K562 (cell line): ENCODE results near the gene FPGS. TPM values are rescaled to one million over a fixed set of nuclear protein-coding genes. Genes with fewer than 3 reads are reported as not detected.
A peak's percentile ranks its signal among the peaks of the same experiment; 100 is the strongest.

ENCODE experiments used
- BHLHE40 ChIP-seq: IDR thresholded peaks from 2 replicates; pipeline ENCODE4 v1.6.1; 2011; ENCODE audit warnings: low read length, improper control_type of control experiment
- CBFA2T2 ChIP-seq: fragments of 450-650 bp; conservative IDR thresholded peaks from 2 replicates; pipeline ENCODE4 v1.6.1; 2017; ENCODE audit warnings: mild to moderate bottlenecking
- CTBP1 ChIP-seq: fragments of 450-650 bp; IDR thresholded peaks from 2 replicates; pipeline ENCODE4 v1.6.1; 2016; ENCODE audit warnings: borderline replicate concordance
- DPF2 ChIP-seq: fragments of 450-650 bp; IDR thresholded peaks from 2 replicates; pipeline ENCODE4 v1.6.1; 2016
- FOXJ3 ChIP-seq: sonication (generic); formaldehyde crosslinking; IDR thresholded peaks from 2 replicates; pipeline ENCODE4 v1.4.0; 2020; ENCODE audit warnings: mild to moderate bottlenecking, missing genetic modification reagents
- KLF6 ChIP-seq: fragments of 250-450 bp; sonication (Bioruptor Pico); IDR thresholded peaks from 2 replicates; pipeline ENCODE4 v1.4.0; 2020; ENCODE audit warnings: mild to moderate bottlenecking, moderate library complexity, borderline replicate concordance
- MTF1 ChIP-seq: fragments of 250-450 bp; sonication (Bioruptor Pico); IDR thresholded peaks from 2 replicates; pipeline ENCODE4 v1.9.0; 2021; ENCODE audit warnings: moderate library complexity, mild to moderate bottlenecking, inconsistent platforms, borderline replicate concordance
- NFXL1 ChIP-seq: fragments of 450-650 bp; formaldehyde crosslinking; IDR thresholded peaks from 2 replicates; pipeline ENCODE4 v1.4.0; 2021; ENCODE audit warnings: mild to moderate bottlenecking
- RBBP5 ChIP-seq: fragments of 200-600 bp; sonication (generic); IDR thresholded peaks from 2 replicates; pipeline ENCODE4 v1.6.1; 2012; ENCODE audit warnings: borderline replicate concordance, mild to moderate bottlenecking, low read length, control low read depth, inconsistent platforms; ENCODE audit not compliant: insufficient read depth, poor library complexity, severe bottlenecking
- RFX1 ChIP-seq: fragments of 450-650 bp; IDR thresholded peaks from 2 replicates; pipeline ENCODE4 v1.6.1; 2016; ENCODE audit warnings: mild to moderate bottlenecking, moderate library complexity
- SP1 ChIP-seq: sonication (generic); formaldehyde crosslinking; IDR thresholded peaks from 2 replicates; pipeline ENCODE4 v1.8.1; 2022; ENCODE audit warnings: mild to moderate bottlenecking, missing genetic modification reagents
- TRIM24 ChIP-seq, 2 experiments: fragments of 450-650 bp; IDR thresholded peaks; 2 replicates each; pipeline ENCODE4 v1.6.1; 2016
- XRCC4 ChIP-seq: IDR thresholded peaks from one replicate; pipeline ENCODE4 v1.6.1; 2011; ENCODE audit not compliant: insufficient read depth, insufficient read length; ENCODE audit errors: extremely low read depth
- ZBED1 ChIP-seq: IDR thresholded peaks from 2 replicates; pipeline ENCODE4 v1.6.1; 2014
- ZBTB7A ChIP-seq: IDR thresholded peaks from 2 replicates; pipeline ENCODE4 v1.6.1; 2011; ENCODE audit warnings: low read depth, mild to moderate bottlenecking, low read length, moderate library complexity, borderline replicate concordance; ENCODE audit not compliant: control insufficient read depth
- ZNF197 ChIP-seq: fragments of 200-800 bp; sonication (Bioruptor generic); IDR thresholded peaks from 2 replicates; pipeline ENCODE4 v1.6.1; 2016; ENCODE audit warnings: low read depth, missing genetic modification characterization, missing compliant biosample characterization
- ZNF253 ChIP-seq: fragments of 250-450 bp; sonication (Bioruptor Pico); conservative IDR thresholded peaks from 2 replicates; pipeline ENCODE4 v1.6.1; 2021; ENCODE audit warnings: mild to moderate bottlenecking
- ZNF324 ChIP-seq: fragments of 250-450 bp; sonication (Bioruptor Pico); IDR thresholded peaks from 2 replicates; pipeline ENCODE4 v1.4.0; 2020; ENCODE audit warnings: mild to moderate bottlenecking
- ZNF436 ChIP-seq: fragments of 250-450, 450-650 bp; sonication (Bioruptor Pico); formaldehyde crosslinking; IDR thresholded peaks from 2 replicates; pipeline ENCODE4 v1.7.0; 2020; ENCODE audit warnings: mild to moderate bottlenecking
- ZNF445 ChIP-seq: fragments of 250-450 bp; sonication (Bioruptor Pico); IDR thresholded peaks from 2 replicates; pipeline ENCODE4 v1.4.0; 2020; ENCODE audit warnings: low read depth, mild to moderate bottlenecking, moderate library complexity
- polyA plus RNA-seq, 8 experiments: library from polyadenylated mRNA; depleted of rRNA in 4 of 8; stranded (reverse) in 5 of 8; unstranded in 3 of 8; fragments of >200 nt; fragmentation: Nextera tagmentation in 2 of 8; fragmentation: Illumina TruSeq in 1 of 8; extraction: Ambion mirVana in 2 of 8; extraction: Trizol in 1 of 8; gene quantifications; 2 replicates each; pipeline versions ENCODE4 v1.2.1 to v1.2.3, GENCODE V29; 2011 to 2014; ENCODE audit warnings: inconsistent platforms in 1 of 8, missing spikeins in 1 of 8
- total RNA-seq, 7 experiments: library from RNA; depleted of rRNA in 6 of 7; stranded (reverse); fragments of >200 nt in 6 of 7; fragmentation: Illumina TruSeq in 2 of 7; extraction: Trizol in 2 of 7; gene quantifications; 2 replicates each; pipeline versions ENCODE4 v1.2.1 to v1.2.3, GENCODE V29; 2011 to 2021; ENCODE audit warnings: low replicate concordance in 1 of 7
- TF ChIP-seq, protein P1 (sequence below): fragments of 250-450 bp; sonication (Bioruptor Pico); IDR thresholded peaks from 2 replicates; pipeline ENCODE4 v1.8.0; 2021; ENCODE audit warnings: borderline replicate concordance, mild to moderate bottlenecking, moderate library complexity; ENCODE audit not compliant: poor library complexity, severe bottlenecking
- TF ChIP-seq, protein P2 (sequence below): fragments of 450-650 bp; IDR thresholded peaks from 2 replicates; pipeline ENCODE4 v1.7.0; 2016; ENCODE audit warnings: borderline replicate concordance
- TF ChIP-seq, protein P3 (sequence below): fragments of 450-650 bp; formaldehyde crosslinking; IDR thresholded peaks from 2 replicates; pipeline ENCODE4 v1.4.0; 2022; ENCODE audit warnings: mild to moderate bottlenecking, moderate library complexity
- TF ChIP-seq, protein P4 (sequence below): fragments of 450-650 bp; IDR thresholded peaks from 2 replicates; pipeline ENCODE4 v1.6.1; 2016; ENCODE audit warnings: low read depth, mild to moderate bottlenecking, moderate library complexity
- TF ChIP-seq, protein P5 (sequence below): fragments of 450-650 bp; IDR thresholded peaks from 2 replicates; pipeline ENCODE4 v1.6.1; 2016

Gene FPGS
- total and polyA plus RNA-seq, 9 of the 15 experiments (the other 6 are each of a cell fraction or from before 2014, with no cell fraction given), result 0.84 to 86.4 (median 59.2) TPM

DNA sequence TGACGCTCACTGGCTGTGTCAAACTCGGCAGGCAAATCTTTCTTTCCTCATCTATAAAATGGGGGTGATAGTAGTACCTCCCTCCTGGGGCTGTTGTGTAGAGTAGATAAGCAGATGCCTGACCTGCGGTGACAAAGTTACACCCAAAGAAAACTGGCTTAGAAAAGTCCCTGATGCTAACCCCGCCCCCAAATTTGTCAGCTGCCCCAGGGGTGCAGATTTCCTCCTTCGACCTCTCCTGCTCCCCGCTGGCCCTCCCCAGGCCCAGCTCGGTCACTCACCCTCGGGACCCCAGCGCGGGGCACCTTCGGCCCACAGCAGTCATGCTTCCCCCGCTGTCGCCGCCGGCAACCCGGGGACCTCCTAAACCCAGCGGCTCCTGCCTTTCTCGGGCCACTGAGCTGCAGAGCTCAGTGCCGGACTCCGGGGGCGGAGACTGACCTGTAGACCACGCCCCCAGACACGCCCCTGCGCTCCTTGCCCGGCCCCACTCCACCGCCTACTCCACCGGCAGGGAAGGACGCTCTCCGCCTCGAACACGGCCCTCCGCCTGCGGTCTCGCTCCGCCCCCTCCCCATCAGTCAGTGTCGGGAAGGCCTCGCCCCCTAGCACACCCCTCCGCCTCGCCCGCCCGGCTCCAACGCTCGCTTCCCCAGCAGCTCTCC lies 31.6 kb upstream of the FPGS start (continued):
- TF ChIP-seq, protein P1, sequence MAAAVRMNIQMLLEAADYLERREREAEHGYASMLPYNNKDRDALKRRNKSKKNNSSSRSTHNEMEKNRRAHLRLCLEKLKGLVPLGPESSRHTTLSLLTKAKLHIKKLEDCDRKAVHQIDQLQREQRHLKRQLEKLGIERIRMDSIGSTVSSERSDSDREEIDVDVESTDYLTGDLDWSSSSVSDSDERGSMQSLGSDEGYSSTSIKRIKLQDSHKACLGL (CRISPR knock-in tag), result no peak
- TF ChIP-seq RBBP5 (peak; percentile 46), ZNF197 (no peak), NFXL1 (CRISPR knock-in tag) (no peak), ZBTB7A (peak; percentile 82), KLF6 (CRISPR knock-in tag) (no peak), DPF2 (peak; percentile 38), XRCC4 (no peak), ZBED1 (peak; percentile 64; the same call in 1 of the 2 replicates), ZNF445 (CRISPR knock-in tag) (no peak), ZNF436 (CRISPR knock-in tag) (no peak), ZNF324 (CRISPR knock-in tag) (no peak), RFX1 (no peak), ZNF253 (no peak), MTF1 (CRISPR knock-in tag) (no peak), FOXJ3 (CRISPR knock-in tag) (no peak), BHLHE40 (no peak), TRIM24 (IDR thresholded peaks at IDR 0.05) (no peak), CTBP1 (peak; percentile 62), CBFA2T2 (peak; percentile 54; the same call in 1 of the 2 replicates), SP1 (CRISPR knock-in tag) (peak; percentile 97)
- TF ChIP-seq, protein P2, sequence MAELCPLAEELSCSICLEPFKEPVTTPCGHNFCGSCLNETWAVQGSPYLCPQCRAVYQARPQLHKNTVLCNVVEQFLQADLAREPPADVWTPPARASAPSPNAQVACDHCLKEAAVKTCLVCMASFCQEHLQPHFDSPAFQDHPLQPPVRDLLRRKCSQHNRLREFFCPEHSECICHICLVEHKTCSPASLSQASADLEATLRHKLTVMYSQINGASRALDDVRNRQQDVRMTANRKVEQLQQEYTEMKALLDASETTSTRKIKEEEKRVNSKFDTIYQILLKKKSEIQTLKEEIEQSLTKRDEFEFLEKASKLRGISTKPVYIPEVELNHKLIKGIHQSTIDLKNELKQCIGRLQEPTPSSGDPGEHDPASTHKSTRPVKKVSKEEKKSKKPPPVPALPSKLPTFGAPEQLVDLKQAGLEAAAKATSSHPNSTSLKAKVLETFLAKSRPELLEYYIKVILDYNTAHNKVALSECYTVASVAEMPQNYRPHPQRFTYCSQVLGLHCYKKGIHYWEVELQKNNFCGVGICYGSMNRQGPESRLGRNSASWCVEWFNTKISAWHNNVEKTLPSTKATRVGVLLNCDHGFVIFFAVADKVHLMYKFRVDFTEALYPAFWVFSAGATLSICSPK, result no peak
- TF ChIP-seq, protein P3, sequence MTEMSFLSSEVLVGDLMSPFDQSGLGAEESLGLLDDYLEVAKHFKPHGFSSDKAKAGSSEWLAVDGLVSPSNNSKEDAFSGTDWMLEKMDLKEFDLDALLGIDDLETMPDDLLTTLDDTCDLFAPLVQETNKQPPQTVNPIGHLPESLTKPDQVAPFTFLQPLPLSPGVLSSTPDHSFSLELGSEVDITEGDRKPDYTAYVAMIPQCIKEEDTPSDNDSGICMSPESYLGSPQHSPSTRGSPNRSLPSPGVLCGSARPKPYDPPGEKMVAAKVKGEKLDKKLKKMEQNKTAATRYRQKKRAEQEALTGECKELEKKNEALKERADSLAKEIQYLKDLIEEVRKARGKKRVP, result no peak
- TF ChIP-seq, protein P4, sequence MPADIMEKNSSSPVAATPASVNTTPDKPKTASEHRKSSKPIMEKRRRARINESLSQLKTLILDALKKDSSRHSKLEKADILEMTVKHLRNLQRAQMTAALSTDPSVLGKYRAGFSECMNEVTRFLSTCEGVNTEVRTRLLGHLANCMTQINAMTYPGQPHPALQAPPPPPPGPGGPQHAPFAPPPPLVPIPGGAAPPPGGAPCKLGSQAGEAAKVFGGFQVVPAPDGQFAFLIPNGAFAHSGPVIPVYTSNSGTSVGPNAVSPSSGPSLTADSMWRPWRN, result no peak
- TF ChIP-seq, protein P5, sequence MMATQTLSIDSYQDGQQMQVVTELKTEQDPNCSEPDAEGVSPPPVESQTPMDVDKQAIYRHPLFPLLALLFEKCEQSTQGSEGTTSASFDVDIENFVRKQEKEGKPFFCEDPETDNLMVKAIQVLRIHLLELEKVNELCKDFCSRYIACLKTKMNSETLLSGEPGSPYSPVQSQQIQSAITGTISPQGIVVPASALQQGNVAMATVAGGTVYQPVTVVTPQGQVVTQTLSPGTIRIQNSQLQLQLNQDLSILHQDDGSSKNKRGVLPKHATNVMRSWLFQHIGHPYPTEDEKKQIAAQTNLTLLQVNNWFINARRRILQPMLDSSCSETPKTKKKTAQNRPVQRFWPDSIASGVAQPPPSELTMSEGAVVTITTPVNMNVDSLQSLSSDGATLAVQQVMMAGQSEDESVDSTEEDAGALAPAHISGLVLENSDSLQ, result peak; percentile 98
